IMR-90 (cell line): Measurements from ENCODE around the gene PACSIN2. TPM values are rescaled to one million over a fixed set of nuclear protein-coding genes. Genes with fewer than 3 reads are reported as not detected.

Experiments used
- ATAC-seq: fragments of 200-7000 bp; cut with Tn5 transposase; 2 replicates; pipeline ENCODE4 v1.9.1; 2020; ENCODE audit warnings: low read depth, mild to moderate bottlenecking, moderate library complexity
- BruUV-seq: library from RNA; stranded (reverse); fragments of 400-500 nt; replicated peaks from 2 replicates; lab custom pipeline; 2021; lab: Mats Ljungman, UMichigan
- CTCF ChIA-PET: fragments of 300-600 bp; formaldehyde crosslinking; extraction: SDS; loops from one replicate; lab custom pipeline; 2021; ENCODE audit warnings: antibody characterized with exemption; lab: Yijun Ruan, JAX
- POLR2A ChIA-PET: fragments of 300-600 bp; sonication (Branson Sonifier 250); formaldehyde crosslinking; loops from one replicate; lab custom pipeline; 2022; ENCODE audit warnings: antibody characterized with exemption; ENCODE audit not compliant: unreplicated experiment; lab: Charles Lee
- DNase-seq: peaks from one replicate; pipeline ENCODE4 v3.0.0; 2013
- H2AFZ ChIP-seq: replicated peaks from 2 replicates; pipeline ENCODE3; 2013; ENCODE audit warnings: low read length, mild to moderate bottlenecking; ENCODE audit not compliant: poor library complexity
- H2AK5ac ChIP-seq: 2 replicates; pipeline ENCODE4 v1.6.1; 2013; ENCODE audit warnings: low read depth, low read length, inconsistent platforms
- H2AK9ac ChIP-seq: replicated peaks from 2 replicates; pipeline ENCODE3; 2013; ENCODE audit warnings: mild to moderate bottlenecking, low read depth, low read length, moderate library complexity; ENCODE audit not compliant: poor library complexity
- H2BK120ac ChIP-seq: 2 replicates; pipeline ENCODE4 v1.6.1; 2013; ENCODE audit warnings: low read depth, low read length, inconsistent platforms
- H2BK15ac ChIP-seq: 3 replicates; pipeline ENCODE4 v1.6.1; 2013; ENCODE audit warnings: low read depth, low read length, inconsistent platforms
- H2BK20ac ChIP-seq: 2 replicates; pipeline ENCODE4 v1.6.1; 2013; ENCODE audit warnings: low read depth, mild to moderate bottlenecking, inconsistent platforms, low read length, moderate library complexity
- H2BK5ac ChIP-seq: 2 replicates; pipeline ENCODE4 v1.6.1; 2013; ENCODE audit warnings: mild to moderate bottlenecking, low read depth, low read length, inconsistent platforms; ENCODE audit not compliant: poor library complexity, severe bottlenecking
- H3K14ac ChIP-seq: replicated peaks from 2 replicates; pipeline ENCODE4 v1.6.1; 2013; ENCODE audit warnings: low read depth, low read length, inconsistent platforms
- H3K18ac ChIP-seq: 2 replicates; pipeline ENCODE4 v1.6.1; 2013; ENCODE audit warnings: low read depth, low read length, control low read depth
- H3K23ac ChIP-seq: 2 replicates; pipeline ENCODE4 v1.6.1; 2013; ENCODE audit warnings: low read depth, low read length, inconsistent platforms
- H3K27ac ChIP-seq: 2 replicates; pipeline ENCODE4 v1.5.1; 2013; ENCODE audit warnings: mild to moderate bottlenecking, control low read depth, low read length; ENCODE audit not compliant: insufficient read depth
- H3K27me3 ChIP-seq: 2 replicates; pipeline ENCODE4 v1.6.1; 2013; ENCODE audit warnings: low read length; ENCODE audit not compliant: control insufficient read depth, insufficient read depth
- H3K36me3 ChIP-seq: 2 replicates; pipeline ENCODE4 v1.6.1; 2013; ENCODE audit warnings: low read length, mixed read lengths; ENCODE audit not compliant: control insufficient read depth, insufficient read depth
- H3K4ac ChIP-seq: 2 replicates; pipeline ENCODE4 v1.6.1; 2013; ENCODE audit warnings: low read depth, low read length, inconsistent platforms
- H3K4me1 ChIP-seq: 2 replicates; pipeline ENCODE4 v1.6.1; 2013; ENCODE audit warnings: low read length, mixed read lengths; ENCODE audit not compliant: control insufficient read depth, insufficient read depth
- H3K4me2 ChIP-seq: 2 replicates; pipeline ENCODE4 v1.6.1; 2013; ENCODE audit warnings: low read depth, mild to moderate bottlenecking, control low read depth, low read length, moderate library complexity
- H3K4me3 ChIP-seq: 2 replicates; pipeline ENCODE4 v1.5.1; 2013; ENCODE audit warnings: low read depth, mild to moderate bottlenecking, control low read depth, low read length, moderate library complexity; ENCODE audit not compliant: insufficient read depth
- H3K56ac ChIP-seq: 2 replicates; pipeline ENCODE4 v1.6.1; 2013; ENCODE audit warnings: low read length, inconsistent platforms; ENCODE audit not compliant: insufficient read depth; ENCODE audit errors: extremely low read depth
- H3K79me1 ChIP-seq, 2 experiments: 2 replicates each; pipeline ENCODE4 v1.6.1; 2013; ENCODE audit warnings: low read length in 2 of 2, inconsistent platforms in 1 of 2, low read depth in 1 of 2
- H3K9ac ChIP-seq: 2 replicates; pipeline ENCODE4 v1.6.1; 2013; ENCODE audit warnings: low read depth, low read length, control low read depth
- H3K9me1 ChIP-seq: 2 replicates; pipeline ENCODE4 v1.6.1; 2013; ENCODE audit warnings: low read length, inconsistent platforms; ENCODE audit not compliant: insufficient read depth
- H3K9me3 ChIP-seq: 2 replicates; pipeline ENCODE4 v1.6.1; 2013; ENCODE audit warnings: low read length; ENCODE audit not compliant: control insufficient read depth, insufficient read depth
- H4K20me1 ChIP-seq: 2 replicates; pipeline ENCODE4 v1.6.1; 2013; ENCODE audit warnings: low read length, inconsistent platforms; ENCODE audit not compliant: insufficient read depth
- H4K5ac ChIP-seq: 2 replicates; pipeline ENCODE4 v1.6.1; 2013; ENCODE audit warnings: mild to moderate bottlenecking, low read depth, low read length, control low read depth
- H4K8ac ChIP-seq, 2 experiments: 2 replicates each; pipeline ENCODE4 v1.6.1; 2013; ENCODE audit warnings: low read depth in 2 of 2, low read length in 2 of 2, control low read depth in 1 of 2, inconsistent platforms in 1 of 2
- H4K91ac ChIP-seq: 2 replicates; pipeline ENCODE4 v1.6.1; 2013; ENCODE audit warnings: low read depth, low read length, inconsistent platforms; ENCODE audit not compliant: insufficient read depth
- BHLHE40 ChIP-seq: fragments of 150-350 bp; IDR thresholded peaks from 2 replicates; pipeline ENCODE4 v1.6.1; 2016; ENCODE audit warnings: mild to moderate bottlenecking, low read depth, low read length
- CHD1 ChIP-seq: IDR thresholded peaks from 2 replicates; pipeline ENCODE4 v1.6.1; 2012; ENCODE audit warnings: low read depth, low read length, improper control_type of control experiment
- CTCF ChIP-seq: conservative IDR thresholded peaks from 2 replicates; pipeline ENCODE4 v1.5.1; 2012; ENCODE audit warnings: mild to moderate bottlenecking, low read depth, low read length, improper control_type of control experiment
- ELK1 ChIP-seq: fragments of 150-350 bp; IDR thresholded peaks from 2 replicates; pipeline ENCODE4 v1.6.1; 2016; ENCODE audit warnings: low read depth, mild to moderate bottlenecking, low read length, moderate library complexity, borderline replicate concordance
- FOS ChIP-seq: fragments of 150-350 bp; IDR thresholded peaks from 2 replicates; pipeline ENCODE4 v1.6.1; 2016; ENCODE audit warnings: low read depth, low read length
- MAFK ChIP-seq: IDR thresholded peaks from 2 replicates; pipeline ENCODE4 v1.6.1; 2012; ENCODE audit warnings: low read depth, low read length, improper control_type of control experiment
- MAZ ChIP-seq: IDR thresholded peaks from 2 replicates; pipeline ENCODE4 v1.6.1; 2012; ENCODE audit warnings: low read depth, mild to moderate bottlenecking, low read length, improper control_type of control experiment, moderate library complexity, borderline replicate concordance
- NFE2L2 ChIP-seq: fragments of 150-350 bp; IDR thresholded peaks from 2 replicates; pipeline ENCODE4 v1.6.1; 2016; ENCODE audit warnings: low read depth, mild to moderate bottlenecking, low read length
- POLR2A ChIP-seq: IDR thresholded peaks from 2 replicates; pipeline ENCODE4 v1.6.1; 2012; ENCODE audit warnings: mild to moderate bottlenecking, low read depth, low read length
- RAD21 ChIP-seq: IDR thresholded peaks from 2 replicates; pipeline ENCODE4 v1.6.1; 2012; ENCODE audit warnings: low read length, improper control_type of control experiment
- RFX5 ChIP-seq: IDR thresholded peaks from 2 replicates; pipeline ENCODE4 v1.8.0; 2012; ENCODE audit warnings: low read depth, mild to moderate bottlenecking, low read length, moderate library complexity
- WGBS, 2 experiments: methylation state at CpG; one replicate each; pipeline versions ENCODE4 v1.1.5 to v1.1.7; 2013; ENCODE audit warnings: missing lambda C conversion rate in 2 of 2; ENCODE audit not compliant: insufficient read length in 1 of 2; ENCODE audit errors: extremely low coverage in 2 of 2; 5-methylcytosine and 5-hydroxymethylcytosine counted together
- dilution Hi-C: fragments of 300-500 bp; cut with HindIII; formaldehyde crosslinking; loops from one replicate; pipeline ENCODE4 v1.14.3; 2018; ENCODE audit warnings: low sequenced_read_pairs; ENCODE audit not compliant: unreplicated experiment
- in situ Hi-C: fragments of 300-500 bp; cut with MboI; formaldehyde crosslinking; loops from 3 replicates; pipeline ENCODE4 v1.14.3; 2019; ENCODE audit warnings: low sequenced_read_pairs, inconsistent platforms, mixed read lengths
- intact Hi-C: fragments of 100-400 bp; cut with micrococcal nuclease; formaldehyde crosslinking; loops from 2 replicates; pipeline ENCODE4 v1.10.0; 2022
- polyA plus RNA-seq, 3 experiments: library from polyadenylated mRNA; depleted of rRNA; stranded (reverse); fragments of >200 nt; gene quantifications; 2 replicates each; pipeline ENCODE4 v1.2.3, GENCODE V29; 2012; ENCODE audit warnings: low replicate concordance in 1 of 3
- total RNA-seq: library from RNA; depleted of rRNA; stranded (reverse); fragments of >200 nt; gene quantifications from 2 replicates; pipeline ENCODE4 v1.2.3, GENCODE V29; 2012
- TF ChIP-seq, protein P1 (sequence below): fragments of 150-350 bp; IDR thresholded peaks from 2 replicates; pipeline ENCODE4 v1.6.1; 2017; ENCODE audit warnings: mild to moderate bottlenecking, antibody characterized with exemption, low read length, low read depth

The PACSIN2 gene
- total and polyA plus RNA-seq, 2 of the 4 experiments (the other 2 are of a cell fraction) = 85.0 to 118 TPM

DNA sequence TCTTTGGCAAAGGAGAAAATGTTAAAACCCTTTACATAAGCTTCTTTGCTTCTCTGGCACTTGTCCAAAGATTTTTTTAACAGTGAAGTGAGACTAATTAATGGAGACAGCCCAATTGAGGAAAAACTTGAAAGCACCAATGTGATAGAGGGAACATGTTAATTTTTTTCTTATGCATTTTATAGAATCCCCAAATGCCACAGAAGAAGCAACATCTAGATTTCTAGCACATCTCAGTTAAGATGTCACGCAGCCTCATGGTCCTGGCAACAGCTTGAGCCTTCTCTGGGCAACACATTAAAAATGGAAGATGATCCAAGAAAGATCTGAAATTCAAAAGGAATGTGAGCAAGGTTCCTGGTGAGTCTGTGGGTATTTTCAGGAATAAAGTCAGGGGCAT is 48.5 kb downstream of the PACSIN2 start:
- no peak overlapping the region for H2AK9ac ChIP-seq
- dilution Hi-C loops (no loop called here), intact Hi-C loops (no loop called here), in situ Hi-C loops (no loop called here)
- H2BK15ac ChIP-seq = no peak overlapping the region
- BruUV-seq = no TSS peak
- ATAC-seq (no peak), DNase-seq (no peak)
- no peak overlapping the region for H2BK5ac ChIP-seq
- no peak overlapping the region for H4K91ac ChIP-seq
- H2BK20ac ChIP-seq = no peak overlapping the region
- H3K23ac ChIP-seq = no peak overlapping the region
- H3K18ac ChIP-seq = no peak overlapping the region
- no CpG with 5 or more reads among the region's 1 CpG for WGBS, 2 experiments
- no peak overlapping the region for H2BK120ac ChIP-seq
- peaks cover 13% of the 10 kb centered on the region for H3K4me1 ChIP-seq
- H3K9ac ChIP-seq = no peak overlapping the region
- no peak overlapping the region for H2AFZ ChIP-seq
- H2AK5ac ChIP-seq = no peak overlapping the region
- H3K36me3 ChIP-seq = peaks cover 6% of the 10 kb centered on the region
- H3K4ac ChIP-seq = no peak overlapping the region
- H3K9me1 ChIP-seq = peaks cover 35% of the 10 kb centered on the region
- no peak overlapping the region for H3K4me2 ChIP-seq
- POLR2A ChIA-PET = no interaction called here
- peaks cover 34 to 87% of the 10 kb centered on the region in 2 experiments for H3K79me1 ChIP-seq
- no peak overlapping the region for H3K56ac ChIP-seq
- no peaks in the 10 kb centered on the region for H3K9me3 ChIP-seq
- H4K5ac ChIP-seq = no peak overlapping the region
- CTCF ChIA-PET = no interaction called here
- TF ChIP-seq FOS (no peak), CHD1 (no peak), MAFK (no peak), CTCF (no peak), POLR2A (no peak), MAZ (no peak), RAD21 (no peak), ELK1 (no peak), BHLHE40 (no peak), NFE2L2 (no peak), RFX5 (no peak)
- TF ChIP-seq, protein P1, sequence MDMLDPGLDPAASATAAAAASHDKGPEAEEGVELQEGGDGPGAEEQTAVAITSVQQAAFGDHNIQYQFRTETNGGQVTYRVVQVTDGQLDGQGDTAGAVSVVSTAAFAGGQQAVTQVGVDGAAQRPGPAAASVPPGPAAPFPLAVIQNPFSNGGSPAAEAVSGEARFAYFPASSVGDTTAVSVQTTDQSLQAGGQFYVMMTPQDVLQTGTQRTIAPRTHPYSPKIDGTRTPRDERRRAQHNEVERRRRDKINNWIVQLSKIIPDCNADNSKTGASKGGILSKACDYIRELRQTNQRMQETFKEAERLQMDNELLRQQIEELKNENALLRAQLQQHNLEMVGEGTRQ = no peak
- H4K8ac ChIP-seq = no peak overlapping the region
- H3K27ac ChIP-seq = no peak overlapping the region
- H3K14ac ChIP-seq = no peak overlapping the region
- H3K27me3 ChIP-seq = no peaks in the 10 kb centered on the region
- no peak overlapping the region for H3K4me3 ChIP-seq
- H4K20me1 ChIP-seq = peaks cover 54% of the 10 kb centered on the region
